RWPE1 (cell line): ENCODE measurements around the gene LAMA2.

Source experiments
- CTCF ChIA-PET: fragments of 350-600 bp; sonication (Branson Sonifier 250); formaldehyde crosslinking; extraction: SDS; loops from one replicate; lab custom pipeline; 2021; lab: Yijun Ruan, JAX
- POLR2A ChIA-PET: fragments of 400-600 bp; formaldehyde crosslinking; extraction: SDS; loops from one replicate; lab custom pipeline; 2020; ENCODE audit warnings: antibody characterized with exemption; ENCODE audit not compliant: low non-redundant PET; lab: Yijun Ruan, JAX
- DNase-seq: peaks from one replicate; pipeline ENCODE4 v3.0.0; 2012; ENCODE audit warnings: low spot score
- H3K27ac ChIP-seq: fragments of 450-650 bp; 2 replicates; pipeline ENCODE4 v1.5.1; 2017
- TF ChIP-seq, protein P1 (sequence below): fragments of 450-650 bp; conservative IDR thresholded peaks from 2 replicates; pipeline ENCODE4 v1.5.1; 2017; ENCODE audit warnings: low read depth, mild to moderate bottlenecking

LAMA2 gene

DNA sequence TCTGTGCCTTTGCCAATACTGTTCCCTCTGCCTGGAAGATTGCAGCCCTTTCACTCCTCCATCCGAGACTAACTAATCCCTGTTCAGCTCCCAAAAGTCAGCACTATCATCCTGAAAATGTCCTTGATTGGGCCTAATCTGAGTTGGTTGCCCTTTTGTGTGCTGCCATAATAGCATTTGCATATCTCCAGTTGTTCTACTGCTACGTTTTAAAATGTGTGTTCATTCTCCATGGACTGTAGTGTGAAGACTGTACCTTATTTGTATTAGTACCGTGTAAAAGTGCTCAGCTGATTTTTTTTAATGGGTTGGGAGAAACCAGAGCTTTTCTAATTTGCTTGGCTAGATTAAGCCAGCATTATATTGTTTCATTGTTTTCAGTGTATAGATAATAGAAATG lies 401.3 kb downstream of the LAMA2 start:
- ChIA-PET CTCF (no interaction called here), POLR2A (no interaction called here)
- DNase-seq: no peak
- no peak overlapping the region for H3K27ac ChIP-seq
- TF ChIP-seq, protein P1, sequence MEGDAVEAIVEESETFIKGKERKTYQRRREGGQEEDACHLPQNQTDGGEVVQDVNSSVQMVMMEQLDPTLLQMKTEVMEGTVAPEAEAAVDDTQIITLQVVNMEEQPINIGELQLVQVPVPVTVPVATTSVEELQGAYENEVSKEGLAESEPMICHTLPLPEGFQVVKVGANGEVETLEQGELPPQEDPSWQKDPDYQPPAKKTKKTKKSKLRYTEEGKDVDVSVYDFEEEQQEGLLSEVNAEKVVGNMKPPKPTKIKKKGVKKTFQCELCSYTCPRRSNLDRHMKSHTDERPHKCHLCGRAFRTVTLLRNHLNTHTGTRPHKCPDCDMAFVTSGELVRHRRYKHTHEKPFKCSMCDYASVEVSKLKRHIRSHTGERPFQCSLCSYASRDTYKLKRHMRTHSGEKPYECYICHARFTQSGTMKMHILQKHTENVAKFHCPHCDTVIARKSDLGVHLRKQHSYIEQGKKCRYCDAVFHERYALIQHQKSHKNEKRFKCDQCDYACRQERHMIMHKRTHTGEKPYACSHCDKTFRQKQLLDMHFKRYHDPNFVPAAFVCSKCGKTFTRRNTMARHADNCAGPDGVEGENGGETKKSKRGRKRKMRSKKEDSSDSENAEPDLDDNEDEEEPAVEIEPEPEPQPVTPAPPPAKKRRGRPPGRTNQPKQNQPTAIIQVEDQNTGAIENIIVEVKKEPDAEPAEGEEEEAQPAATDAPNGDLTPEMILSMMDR: no peak

DNA sequence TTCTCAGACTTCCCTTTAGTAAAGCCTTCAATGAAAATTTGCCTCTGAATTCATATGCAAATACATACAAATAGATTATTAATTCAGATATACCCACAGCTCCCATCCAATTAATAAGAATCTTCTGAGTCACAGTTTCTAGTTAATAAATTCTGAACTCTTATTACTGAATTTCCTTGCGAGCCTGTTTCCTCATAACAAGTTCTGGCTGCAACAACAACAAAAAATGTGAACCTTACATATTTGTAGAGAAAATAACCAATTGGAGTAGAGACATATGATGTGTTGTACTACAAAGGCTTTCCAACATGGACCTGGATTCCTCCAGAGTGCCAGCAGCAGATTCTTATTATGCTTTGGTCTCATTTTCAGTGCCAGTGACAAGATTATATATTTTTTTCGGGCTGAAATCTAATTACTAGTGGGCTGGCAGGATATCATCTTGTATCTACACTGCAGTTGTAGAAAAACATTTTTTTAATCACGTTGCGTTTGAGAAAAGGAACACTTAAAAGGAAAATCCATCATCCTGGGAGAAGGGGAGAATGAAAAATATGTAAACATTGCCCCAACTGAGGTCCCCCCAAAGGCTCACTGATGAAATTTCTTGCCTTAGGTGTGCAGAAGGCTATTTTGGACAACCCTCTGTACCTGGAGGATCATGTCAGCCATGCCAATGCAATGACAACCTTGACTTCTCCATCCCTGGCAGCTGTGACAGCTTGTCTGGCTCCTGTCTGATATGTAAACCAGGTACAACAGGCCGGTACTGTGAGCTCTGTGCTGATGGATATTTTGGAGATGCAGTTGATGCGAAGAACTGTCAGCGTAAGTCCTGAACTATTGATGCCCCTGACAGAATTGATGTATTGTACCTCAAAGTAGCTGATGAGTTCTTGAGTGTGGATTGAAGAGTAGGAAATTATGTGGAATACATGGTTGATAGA lies 404.6 kb downstream of the LAMA2 start:
- no peak for DNase-seq
- ChIA-PET CTCF (interaction anchor here (0.5 kb wide), 1 partner anchor 1408 kb away, joined by 3 read pairs; no protein-coding TSS in a partner anchor), POLR2A (no interaction called here)
- TF ChIP-seq, protein P1: no peak
- no peak overlapping the region for H3K27ac ChIP-seq

DNA sequence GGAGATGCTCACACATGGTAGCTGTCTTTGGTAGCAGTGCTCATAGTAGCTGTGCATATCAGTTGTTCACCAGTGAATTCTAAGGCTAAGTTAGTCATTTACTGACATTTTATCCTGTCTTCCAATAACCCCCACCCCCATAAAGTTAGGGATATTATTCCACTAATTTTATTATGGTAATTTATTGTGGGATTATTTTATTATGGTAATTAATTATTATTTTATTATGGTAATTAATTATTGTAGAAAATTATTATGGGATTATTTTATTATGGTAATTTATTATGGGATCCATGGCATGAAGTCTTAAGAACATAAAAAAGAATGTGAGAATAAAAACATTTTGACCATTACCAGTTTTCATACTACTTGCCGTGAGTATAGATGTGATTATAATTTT lies 406.5 kb downstream of the LAMA2 start:
- H3K27ac ChIP-seq: no peak overlapping the region
- TF ChIP-seq, protein P1: no peak
- ChIA-PET CTCF (no interaction called here), POLR2A (no interaction called here)
- DNase-seq: no peak

DNA sequence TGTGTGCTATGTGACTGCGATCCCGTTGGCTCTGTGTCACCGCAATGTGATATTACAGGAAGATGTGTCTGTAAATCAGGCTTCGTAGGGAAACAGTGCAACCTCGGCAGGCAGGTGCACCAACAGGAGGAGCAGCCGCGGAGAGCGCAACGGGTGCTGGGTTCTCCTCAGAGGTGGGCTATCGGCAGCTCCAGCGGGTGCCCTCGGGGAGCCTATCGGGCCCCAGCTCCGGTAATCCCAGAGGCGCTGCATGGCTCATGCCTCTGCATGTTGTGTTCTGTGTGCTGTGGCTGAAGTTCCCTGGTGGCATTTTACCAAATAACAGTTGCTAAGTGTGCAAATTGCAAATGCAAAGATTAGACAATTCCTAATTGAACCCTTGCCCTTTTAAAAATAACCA lies 409.9 kb downstream of the LAMA2 start:
- H3K27ac ChIP-seq: no peak overlapping the region
- CTCF ChIA-PET: interaction anchor here (0.6 kb wide), 1 partner anchor 7 kb away, joined by 3 read pairs; no protein-coding TSS in a partner anchor
- TF ChIP-seq, protein P1: no peak

DNA sequence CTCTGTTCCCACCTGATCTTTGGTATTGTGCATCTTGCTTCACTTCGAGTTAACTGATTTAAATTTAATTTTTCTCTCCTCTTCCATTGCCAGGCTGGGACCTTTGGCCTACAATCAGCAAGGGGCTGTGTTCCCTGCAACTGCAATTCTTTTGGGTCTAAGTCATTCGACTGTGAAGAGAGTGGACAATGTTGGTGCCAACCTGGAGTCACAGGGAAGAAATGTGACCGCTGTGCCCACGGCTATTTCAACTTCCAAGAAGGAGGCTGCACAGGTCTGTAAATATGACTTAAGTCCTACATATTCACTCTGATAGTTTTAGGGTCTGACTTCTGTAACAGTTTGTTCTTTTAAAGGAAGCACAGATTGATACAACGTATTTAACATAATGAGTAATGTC lies 414.7 kb downstream of the LAMA2 start:
- ChIA-PET CTCF (interaction anchor here (0.7 kb wide), 1 partner anchor 57 kb away, joined by 7 read pairs; no protein-coding TSS in a partner anchor), POLR2A (no interaction called here)
- TF ChIP-seq, protein P1: no peak
- DNase-seq: no peak
- H3K27ac ChIP-seq: no peak overlapping the region

More for the DNA sequence above, 409.9 kb downstream of the LAMA2 start:
- POLR2A ChIA-PET: no interaction called here
- DNase-seq: no peak

DNA sequence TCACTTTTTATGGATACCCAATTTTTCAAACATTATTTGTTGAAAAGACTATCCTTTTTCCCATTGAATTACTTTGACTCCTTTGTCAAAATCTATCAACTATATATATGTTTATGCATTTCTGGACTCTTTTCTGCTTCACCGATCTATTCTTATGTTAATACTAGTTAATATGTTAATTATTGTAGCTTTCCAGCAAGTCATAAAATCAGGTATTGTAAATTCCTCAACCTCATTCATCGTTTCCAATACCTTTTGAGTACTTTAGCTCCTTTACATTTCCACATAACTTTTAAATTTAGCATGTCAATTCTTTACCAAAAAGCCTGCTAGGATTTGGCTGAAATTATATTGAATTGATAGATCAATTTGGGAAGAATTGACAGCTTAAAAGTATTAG lies 419.7 kb downstream of the LAMA2 start:
- no peak overlapping the region for H3K27ac ChIP-seq
- ChIA-PET POLR2A (no interaction called here), CTCF (interaction anchor here (0.5 kb wide), 1 partner anchor 9 kb away, joined by 3 read pairs; no protein-coding TSS in a partner anchor)
- no peak for DNase-seq
- TF ChIP-seq, protein P1: no peak
